GM12865 (cell line): ENCODE results near the gene NFIC.

Experiments
- DNase-seq: peaks from one replicate; pipeline ENCODE4 v3.0.0; 2010; ENCODE audit warnings: low read depth
- H3K4me3 ChIP-seq: 2 replicates; pipeline ENCODE4 v1.5.1; 2011; ENCODE audit warnings: mild to moderate bottlenecking, low read depth, low read length, control low read depth
- CTCF ChIP-seq: IDR thresholded peaks from 2 replicates; pipeline ENCODE4 v1.5.1; 2011; ENCODE audit warnings: low read length, control low read depth, low read depth, inconsistent platforms; ENCODE audit not compliant: insufficient read depth; ENCODE audit errors: missing control alignments

Gene NFIC

GRCh38 chr19:3363841-3364500 lies 2.4 kb upstream of the NFIC start:
- no peak overlapping the region for H3K4me3 ChIP-seq
- no peak for DNase-seq
- no peak for TF ChIP-seq CTCF

GRCh38 chr19:3364501-3364858 lies 1.9 kb upstream of the NFIC start:
- no peak for DNase-seq
- TF ChIP-seq CTCF = no peak
- H3K4me3 ChIP-seq = no peak overlapping the region

GRCh38 chr19:3365093-3365835 lies 1.1 kb upstream of the NFIC start:
- no peak for DNase-seq
- H3K4me3 ChIP-seq = peak overlapping the region; percentile 97

GRCh38 chr19:3366753-3367627 lies 607 bp downstream of the NFIC start:
- H3K4me3 ChIP-seq = peak overlapping the region; percentile 97
- DNase-seq = peak; percentile 69
- no peak for TF ChIP-seq CTCF

More at GRCh38 chr19:3365093-3365835, 1.1 kb upstream of the NFIC start:
- no peak for TF ChIP-seq CTCF

- peak; percentile 29 for DNase-seq
- H3K4me3 ChIP-seq = peak overlapping the region; percentile 97
- no peak for TF ChIP-seq CTCF
Observed at GRCh38 chr19:3367628-3368440, 1.5 kb downstream of the NFIC start.

- peak overlapping the region; percentile 97 for H3K4me3 ChIP-seq
- no peak for TF ChIP-seq CTCF
- no peak for DNase-seq
Observed at GRCh38 chr19:3368441-3368795, 2.0 kb downstream of the NFIC start.
